ENCODE results near the gene ARL13B.

- TF ChIP-seq CTCF (IDR thresholded peaks at IDR 0.05) (no peak), POLR2A (IDR thresholded peaks at IDR 0.05) (no peak)
Observed at GRCh38 chr3:94065819-94066480, 86.0 kb downstream of the ARL13B start.

All from uterus (tissue), 2 donors.